Adipose tissue (tissue), 3 donors: ENCODE results near the gene CABP4. TPM values are rescaled to one million over a fixed set of nuclear protein-coding genes. Genes with fewer than 3 reads are reported as not detected.

Experiments used
- H3K27ac ChIP-seq: one replicate; pipeline ENCODE4 v1.5.1; 2013; ENCODE audit warnings: low read depth, low read length
- WGBS, 3 donors: extraction: QIAGEN DNeasy Blood & Tissue Kit; methylation state at CpG; one replicate each; pipeline ENCODE4 v1.1.7; 2013; 5-methylcytosine and 5-hydroxymethylcytosine counted together
- polyA plus RNA-seq, 3 donors: library from polyadenylated mRNA; stranded (reverse); fragments of 200-250 nt; gene quantifications; one replicate each; pipeline ENCODE4 v1.2.3, GENCODE V29; 2013
- donor health status: healthy with polysubstance abuse.
- donor health status: Bipolar disorder and iron deficiency.
- donor health status: healthy.

The CABP4 gene
- polyA plus RNA-seq, 3 donors = 0.28 to 8.4 (median 1.5) TPM

DNA sequence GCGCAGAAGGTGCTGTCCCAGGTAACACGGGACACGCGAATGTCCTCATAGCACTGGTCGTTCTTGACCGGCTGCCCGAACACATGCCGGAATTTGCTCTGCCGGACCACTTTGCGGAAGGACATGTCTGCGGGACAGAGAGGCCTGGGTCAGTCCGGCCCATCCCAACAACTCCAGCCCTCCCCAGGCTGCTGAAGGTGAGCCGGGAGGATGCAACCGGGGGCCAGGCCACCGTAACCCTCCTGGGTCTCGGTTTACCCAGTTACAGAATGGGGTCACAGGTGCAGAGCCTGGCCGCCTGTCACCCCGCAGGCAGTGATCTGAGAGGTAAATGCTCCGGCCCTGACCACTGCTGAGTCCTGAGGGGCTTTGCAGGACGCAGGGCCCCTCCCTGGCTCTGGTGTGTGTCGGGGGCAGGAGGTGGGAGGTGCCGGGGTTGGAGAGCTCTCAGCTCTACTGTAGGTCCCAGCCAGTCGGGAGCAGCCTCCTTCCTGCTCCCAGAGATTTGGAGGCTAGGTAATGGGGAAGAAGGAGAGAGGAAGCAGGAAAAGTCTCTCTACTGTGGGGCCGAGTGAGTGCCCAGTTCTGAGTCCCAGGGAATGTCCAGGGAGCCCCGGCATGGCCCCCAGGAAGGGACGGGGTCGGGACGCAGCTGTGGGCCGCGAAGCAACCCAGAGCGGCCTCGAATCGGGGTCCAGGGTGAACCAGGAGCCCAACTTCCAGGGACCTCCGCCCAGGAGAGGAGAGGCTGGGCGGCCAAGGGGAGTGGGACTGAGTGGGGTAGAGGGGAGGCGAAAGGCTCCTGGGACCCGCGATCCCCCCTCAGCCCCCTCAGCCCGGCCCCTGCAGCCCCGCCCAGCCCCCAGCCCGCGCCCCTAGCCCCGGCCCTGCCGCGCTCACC is 12.4 kb upstream of the CABP4 start:
- WGBS, 3 donors = 40 to 43% (median 43%) methylated on average over 31 to 45 of the region's 45 CpGs
- H3K27ac ChIP-seq = no peak overlapping the region

DNA sequence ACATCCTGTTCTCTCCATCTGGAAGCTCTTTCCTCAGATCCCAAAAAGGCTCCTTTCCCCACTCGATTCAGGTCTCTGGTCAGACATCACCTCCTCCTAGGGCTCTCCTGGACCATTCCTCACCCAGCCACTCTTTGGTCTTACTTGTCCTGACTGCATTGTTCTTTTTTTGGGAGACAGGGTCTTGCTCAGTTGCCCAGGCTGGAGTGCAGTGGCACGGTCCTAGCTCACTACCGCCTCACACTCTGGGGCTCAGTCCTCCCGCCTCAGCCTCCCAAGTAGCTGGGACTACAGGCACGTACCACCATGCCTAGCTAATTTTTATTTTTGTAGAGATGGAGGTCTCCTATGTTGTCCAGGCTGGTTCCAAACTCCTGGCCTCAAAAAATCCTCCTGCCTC is 9.6 kb upstream of the CABP4 start:
- WGBS, 3 donors = 84 to 89% (median 87%) methylated on average over 5 of the region's 5 CpGs
- no peak overlapping the region for H3K27ac ChIP-seq

DNA sequence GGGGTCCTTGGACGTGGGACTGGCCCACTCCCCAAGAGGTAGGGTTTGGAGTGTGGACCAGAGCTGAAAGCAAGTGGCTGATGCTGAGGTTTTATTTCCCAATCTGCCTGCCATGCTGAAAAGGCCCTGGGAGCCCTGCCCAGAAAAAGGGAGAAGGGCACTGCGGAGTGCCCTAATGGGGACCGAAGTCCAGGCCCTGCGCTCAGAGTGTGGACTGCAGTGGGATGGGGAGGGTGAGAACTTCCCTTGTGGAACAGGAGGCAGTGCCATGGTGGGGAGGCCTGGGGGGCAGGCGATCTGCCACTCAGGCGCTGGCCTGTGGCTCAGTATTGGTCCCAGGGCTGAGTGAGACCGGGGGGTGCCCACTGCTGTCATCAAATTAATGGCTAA is 6.9 kb upstream of the CABP4 start:
- WGBS, 3 donors = 91 to 93% (median 91%) methylated on average over 7 of the region's 7 CpGs

DNA sequence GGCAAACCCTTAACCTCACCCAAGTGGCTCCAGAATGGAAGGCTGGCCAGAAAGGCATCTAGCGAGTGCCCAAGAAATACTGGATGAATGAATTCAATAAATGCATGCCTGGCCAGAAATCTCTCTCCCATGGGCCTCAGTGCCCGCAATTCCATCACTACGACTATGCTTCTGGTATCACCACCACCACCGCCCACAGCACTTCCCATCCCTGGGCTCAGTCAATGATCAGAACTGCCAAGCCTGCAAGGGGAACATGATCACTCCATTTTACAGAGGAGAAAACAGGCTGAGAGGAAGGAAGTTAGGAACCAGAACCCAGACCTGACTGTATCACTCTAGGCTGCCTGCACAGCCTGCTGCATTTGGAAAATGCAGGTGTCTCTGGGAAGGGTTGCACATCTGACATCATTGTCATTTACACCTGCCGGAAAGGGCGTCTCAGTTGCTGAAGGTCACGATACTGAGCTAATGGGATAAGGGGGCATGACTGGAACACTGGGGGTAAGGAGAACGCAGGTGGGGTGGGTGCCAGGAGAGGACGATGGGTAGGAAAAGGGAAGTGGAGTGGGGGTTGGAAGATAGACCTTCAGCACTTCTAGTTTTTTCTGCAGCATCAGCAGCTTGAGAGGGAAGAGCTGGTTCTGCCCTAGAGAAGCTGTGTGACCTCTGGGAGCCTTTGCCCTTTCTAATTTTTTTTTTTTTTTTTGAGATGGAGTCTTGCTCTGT is 5.9 kb upstream of the CABP4 start:
- 58 to 63% (median 63%) methylated on average over 9 of the region's 9 CpGs for WGBS, 3 donors
- H3K27ac ChIP-seq = no peak overlapping the region

More for the DNA sequence above, 6.9 kb upstream of the CABP4 start:
- H3K27ac ChIP-seq = no peak overlapping the region

DNA sequence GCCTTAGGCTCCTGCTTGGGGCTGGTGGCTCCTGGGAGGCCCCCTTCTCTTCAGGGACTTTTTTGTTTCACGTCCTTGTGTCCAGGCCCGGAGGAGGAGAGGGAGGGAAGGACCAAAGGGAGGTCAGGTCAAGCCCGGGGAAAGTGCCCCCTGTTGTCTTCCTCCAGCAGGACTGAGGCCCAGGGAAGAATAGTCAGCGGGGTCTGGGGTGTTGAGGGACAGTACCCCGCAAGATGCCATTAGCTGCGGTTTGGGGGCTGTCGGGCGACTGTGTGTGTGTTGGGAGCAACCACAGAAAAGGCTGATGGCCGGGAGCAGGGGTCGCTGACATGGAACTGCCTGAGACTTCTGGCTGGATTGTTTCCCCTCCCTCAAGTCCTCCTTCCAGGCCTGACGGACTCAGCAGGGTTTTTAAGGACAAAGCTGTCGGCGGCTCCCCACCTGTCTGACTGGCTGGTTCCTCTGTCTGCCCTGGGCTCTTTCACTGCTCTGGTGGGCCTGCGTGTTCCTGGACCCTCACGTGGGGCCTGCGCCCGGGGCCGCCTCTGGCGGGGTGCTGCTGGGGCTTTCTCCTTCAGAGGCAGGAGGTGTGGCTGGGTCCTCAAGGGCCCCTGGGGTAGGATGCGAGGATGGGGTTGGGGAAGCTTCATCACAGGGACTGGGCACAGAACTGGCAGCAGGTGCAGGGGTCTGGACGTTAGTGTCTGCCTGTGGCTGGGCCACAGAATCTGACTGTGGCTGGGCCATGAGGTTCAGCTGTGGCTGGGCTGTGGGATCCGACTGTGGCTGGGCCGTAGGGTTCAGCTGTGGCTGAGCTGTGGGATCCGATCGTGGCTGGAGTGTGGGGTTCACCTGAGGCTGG is 4.1 kb upstream of the CABP4 start:
- H3K27ac ChIP-seq = no peak overlapping the region
- WGBS, 3 donors = 93% methylated on average over 25 of the region's 25 CpGs

DNA sequence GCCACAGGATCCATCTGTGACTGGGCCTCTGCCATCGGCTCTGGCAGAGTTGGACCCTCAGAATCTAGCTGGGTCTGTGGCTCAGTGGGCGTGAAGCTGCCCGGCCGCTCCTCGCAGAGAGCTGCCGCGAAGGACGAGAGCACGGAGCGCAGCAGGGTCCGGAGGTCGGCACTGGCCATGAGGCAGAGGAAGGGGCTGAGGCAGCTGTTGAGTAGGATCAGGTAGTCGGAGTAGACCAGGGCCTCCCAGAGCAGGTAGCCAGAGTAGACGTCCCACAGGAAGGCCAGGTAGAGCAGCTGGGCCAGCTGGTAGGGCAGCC is 3.5 kb upstream of the CABP4 start:
- no peak overlapping the region for H3K27ac ChIP-seq
- WGBS, 3 donors = 91 to 94% (median 94%) methylated on average over 14 of the region's 14 CpGs

DNA sequence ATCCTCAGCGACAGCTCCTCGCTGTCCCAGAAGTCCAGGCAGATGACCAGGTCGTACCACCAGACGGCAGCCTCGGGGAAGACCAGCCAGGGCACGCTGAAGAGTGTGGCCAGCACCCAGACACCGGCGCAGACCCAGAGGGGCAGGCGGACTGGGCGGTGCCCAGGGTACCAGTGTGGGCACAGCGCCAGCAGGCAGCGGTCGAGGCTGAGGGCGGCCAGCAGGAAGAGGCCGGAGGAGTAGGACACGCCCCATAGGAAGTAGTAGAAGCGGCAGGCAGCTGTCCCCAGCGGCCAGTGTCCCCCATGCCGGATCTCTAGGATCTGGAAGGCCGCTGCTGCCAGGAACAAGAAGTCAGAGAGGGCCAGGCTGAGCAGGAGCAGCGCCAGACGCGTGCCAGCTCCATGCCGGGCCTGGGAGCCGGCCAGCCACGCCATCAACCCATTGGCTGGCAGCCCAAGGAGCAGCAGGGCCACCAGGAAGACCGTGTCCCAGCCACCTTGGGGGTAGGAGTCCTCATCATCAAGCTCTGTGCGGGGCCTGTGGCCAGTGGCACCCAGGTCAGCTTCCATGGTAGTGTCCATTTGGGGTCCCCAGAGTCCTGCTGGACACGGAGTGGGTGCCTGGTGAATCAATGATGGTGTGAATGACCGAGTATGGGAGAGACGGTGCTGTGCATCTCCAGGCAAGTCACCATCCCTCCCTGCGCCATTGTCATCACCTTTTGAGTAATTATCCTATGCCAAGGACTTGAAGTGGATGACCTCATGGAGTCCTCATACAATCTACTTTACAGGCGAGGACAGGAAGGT is 2.8 kb upstream of the CABP4 start, which contains the start of gene GPR152:
GPR152 (minus strand) TSS at position 589 of the 812 bp plus-strand sequence; CDS start at position 584, 5 bp downstream.
- H3K27ac ChIP-seq = no peak within 1 kb of the TSS
- 72 to 82% (median 77%) methylated on average over 33 of the region's 33 CpGs for WGBS, 3 donors

DNA sequence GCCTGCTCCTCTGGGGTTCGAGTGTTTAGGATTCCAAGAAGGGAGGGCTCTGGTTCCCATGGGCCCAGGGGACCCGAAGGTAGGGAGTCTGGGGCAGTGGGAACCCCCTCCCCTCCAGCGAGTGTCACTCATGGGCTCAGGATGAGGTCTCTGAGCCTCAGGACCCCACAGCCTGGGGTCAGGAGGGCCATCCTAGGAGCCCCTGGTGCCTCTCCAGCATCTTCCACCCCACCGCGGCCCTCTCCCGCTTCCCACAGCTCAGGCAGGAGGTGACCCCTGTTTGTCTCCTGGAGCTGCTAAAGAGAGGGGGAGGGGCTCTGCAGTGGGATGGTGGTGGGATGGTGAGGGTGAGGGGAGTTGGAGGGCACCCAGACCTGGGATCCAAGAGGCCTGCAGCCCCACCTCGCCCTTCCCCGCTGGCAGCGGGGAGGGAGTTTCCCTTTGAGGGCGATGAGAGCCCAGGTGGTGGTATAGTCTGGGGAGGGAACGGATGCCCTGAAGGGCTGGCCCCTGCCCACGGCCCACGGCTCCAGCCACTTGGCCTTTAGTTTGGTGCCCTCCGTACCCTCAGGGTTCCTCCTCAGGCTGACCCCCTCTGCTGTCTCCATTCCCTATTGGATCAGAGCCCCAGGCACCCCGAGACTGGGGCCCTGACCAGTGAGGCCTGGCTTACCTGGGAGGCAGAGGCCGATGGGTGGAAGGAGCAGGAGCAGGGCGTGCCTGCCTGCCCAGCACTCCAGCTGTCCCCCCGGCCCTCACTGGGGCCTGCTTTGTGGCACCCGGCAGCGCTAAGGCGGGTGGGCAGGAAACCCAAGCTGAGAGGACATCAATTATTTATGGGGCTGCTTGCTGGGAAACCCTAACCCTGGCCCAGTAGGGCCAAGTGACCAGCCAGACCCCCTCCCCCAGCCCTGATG is 1.1 kb upstream of the CABP4 start:
- WGBS, 3 donors = 87 to 92% (median 87%) methylated on average over 18 to 21 of the region's 21 CpGs

DNA sequence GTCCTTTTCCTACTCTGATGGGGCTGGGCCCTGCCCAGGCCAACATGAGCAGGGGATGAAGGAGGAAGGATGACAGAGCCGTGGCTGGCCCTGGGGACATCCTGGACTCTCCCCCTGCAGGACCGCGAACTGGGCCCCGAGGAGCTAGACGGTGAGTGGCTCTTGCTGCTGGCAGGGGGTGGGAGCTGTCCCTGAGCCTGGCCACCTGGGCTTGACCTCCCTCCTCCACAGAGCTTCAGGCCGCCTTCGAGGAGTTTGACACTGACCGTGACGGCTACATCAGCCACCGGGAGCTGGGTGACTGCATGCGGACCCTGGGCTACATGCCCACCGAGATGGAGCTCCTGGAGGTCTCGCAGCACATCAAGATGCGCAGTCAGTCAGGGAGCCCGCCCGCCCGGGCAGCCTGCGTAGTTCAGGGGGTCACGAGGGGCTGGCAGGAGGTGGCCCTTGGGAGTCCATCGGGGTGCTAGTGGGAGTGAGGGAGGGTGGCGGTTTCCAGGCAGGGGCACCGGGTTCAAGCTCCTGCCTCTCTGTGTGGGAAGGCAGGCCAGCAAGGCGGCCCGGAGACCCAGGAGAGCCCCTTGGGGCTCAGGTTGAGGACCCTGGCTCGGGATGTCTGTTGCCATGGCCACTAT is 1.0 kb downstream of the CABP4 start:
- H3K27ac ChIP-seq = no peak overlapping the region
- WGBS, 3 donors = 83 to 84% (median 83%) methylated on average over 24 to 25 of the region's 25 CpGs

More for the DNA sequence above, 1.1 kb upstream of the CABP4 start:
- no peak overlapping the region for H3K27ac ChIP-seq

DNA sequence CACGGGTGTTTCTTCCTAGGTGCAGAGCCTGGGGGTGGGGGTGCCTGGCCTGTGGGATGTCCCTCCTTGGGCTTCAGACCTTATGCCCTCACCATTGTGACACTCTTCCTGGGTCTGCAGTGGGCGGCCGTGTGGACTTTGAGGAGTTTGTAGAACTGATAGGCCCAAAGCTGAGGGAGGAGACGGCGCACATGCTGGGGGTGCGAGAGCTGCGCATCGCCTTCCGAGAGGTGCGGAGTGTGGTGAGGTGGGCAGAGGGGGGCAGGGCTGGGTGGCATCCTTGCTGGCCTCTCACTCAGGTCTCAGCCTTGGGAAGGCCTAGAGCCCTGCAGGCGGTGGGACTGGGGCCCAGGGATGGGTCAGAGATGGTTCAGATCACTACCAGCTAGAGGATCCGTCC is 2.3 kb downstream of the CABP4 start:
- H3K27ac ChIP-seq = no peak overlapping the region
- WGBS, 3 donors = 91 to 92% (median 92%) methylated on average over 12 of the region's 12 CpGs

DNA sequence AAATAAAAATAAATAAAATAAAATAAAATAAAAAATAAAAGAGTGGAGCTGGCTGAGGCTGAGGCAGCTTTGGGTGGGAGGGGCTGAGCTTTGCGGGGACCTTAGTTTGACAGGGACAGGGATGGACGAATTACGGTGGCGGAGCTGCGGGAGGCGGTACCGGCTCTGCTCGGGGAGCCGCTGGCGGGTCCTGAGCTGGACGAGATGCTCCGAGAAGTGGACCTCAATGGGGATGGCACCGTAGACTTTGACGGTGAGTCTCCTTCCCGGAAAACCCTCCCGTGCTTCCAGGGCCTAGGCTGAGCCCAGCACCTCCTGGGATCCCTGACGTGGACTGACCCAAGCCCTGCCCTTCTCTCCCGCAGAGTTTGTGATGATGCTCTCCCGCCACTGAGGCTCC is 3.1 kb downstream of the CABP4 start:
- WGBS, 3 donors = 85 to 91% (median 87%) methylated on average over 17 to 19 of the region's 19 CpGs
- no peak overlapping the region for H3K27ac ChIP-seq

DNA sequence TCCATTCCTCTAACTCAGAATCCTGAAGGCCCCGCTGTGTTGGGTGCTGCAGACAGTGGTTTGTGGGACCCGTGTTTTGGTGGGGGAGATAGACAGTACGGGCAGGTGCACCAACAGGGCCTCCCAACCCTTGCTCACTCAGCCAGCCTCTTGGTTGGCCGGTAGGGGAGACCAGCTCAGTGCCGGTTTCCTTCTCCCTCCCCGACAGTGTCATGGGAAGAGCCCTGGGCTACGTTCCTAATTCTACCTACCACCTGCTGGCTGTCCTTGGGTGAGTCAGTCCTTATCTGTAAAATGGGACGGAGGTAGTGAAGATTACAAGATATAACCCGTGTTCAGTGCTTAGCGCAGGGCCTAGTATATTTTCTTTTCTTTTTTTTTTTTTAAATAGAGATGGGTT is 8.0 kb downstream of the CABP4 start:
- H3K27ac ChIP-seq = no peak overlapping the region
- 69 to 95% (median 91%) methylated on average over 10 of the region's 10 CpGs for WGBS, 3 donors

DNA sequence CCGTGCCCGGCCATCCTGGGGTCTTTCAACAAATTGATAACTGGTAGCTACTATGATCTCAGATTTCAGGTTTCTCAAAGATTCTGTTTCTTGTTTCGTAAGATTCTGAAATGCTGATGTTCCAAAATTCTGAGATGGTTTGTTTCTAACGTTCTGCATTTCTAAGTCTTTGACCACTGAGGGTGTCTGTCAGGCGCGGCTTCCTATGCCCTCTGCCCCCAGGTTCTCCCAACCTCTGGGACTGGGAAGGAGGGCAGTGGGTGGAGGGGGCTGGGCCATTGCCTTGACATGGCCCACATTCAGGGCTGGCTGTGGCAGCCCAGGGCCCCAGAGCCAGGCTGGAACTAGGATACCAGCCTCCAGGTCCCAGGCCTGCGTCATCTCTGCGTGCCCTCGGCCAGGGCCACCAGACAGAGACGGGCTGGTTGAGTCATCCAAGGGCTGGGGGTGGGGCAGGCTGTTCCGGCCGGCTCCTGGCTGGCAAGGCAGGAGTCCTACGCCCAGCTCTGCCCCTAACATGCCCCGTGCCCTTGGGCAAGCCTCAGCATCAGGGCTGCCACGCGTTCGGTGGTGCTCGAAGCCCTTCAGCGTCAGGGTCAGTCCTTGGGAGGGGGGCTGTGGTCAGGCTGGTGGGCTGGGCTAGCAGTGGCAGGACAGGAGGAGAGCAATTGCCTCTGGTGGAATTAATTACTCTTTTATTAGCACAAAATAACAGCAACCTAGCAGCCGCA is 8.7 kb downstream of the CABP4 start:
- no peak overlapping the region for H3K27ac ChIP-seq
- WGBS, 3 donors = 68 to 77% (median 71%) methylated on average over 20 of the region's 20 CpGs

DNA sequence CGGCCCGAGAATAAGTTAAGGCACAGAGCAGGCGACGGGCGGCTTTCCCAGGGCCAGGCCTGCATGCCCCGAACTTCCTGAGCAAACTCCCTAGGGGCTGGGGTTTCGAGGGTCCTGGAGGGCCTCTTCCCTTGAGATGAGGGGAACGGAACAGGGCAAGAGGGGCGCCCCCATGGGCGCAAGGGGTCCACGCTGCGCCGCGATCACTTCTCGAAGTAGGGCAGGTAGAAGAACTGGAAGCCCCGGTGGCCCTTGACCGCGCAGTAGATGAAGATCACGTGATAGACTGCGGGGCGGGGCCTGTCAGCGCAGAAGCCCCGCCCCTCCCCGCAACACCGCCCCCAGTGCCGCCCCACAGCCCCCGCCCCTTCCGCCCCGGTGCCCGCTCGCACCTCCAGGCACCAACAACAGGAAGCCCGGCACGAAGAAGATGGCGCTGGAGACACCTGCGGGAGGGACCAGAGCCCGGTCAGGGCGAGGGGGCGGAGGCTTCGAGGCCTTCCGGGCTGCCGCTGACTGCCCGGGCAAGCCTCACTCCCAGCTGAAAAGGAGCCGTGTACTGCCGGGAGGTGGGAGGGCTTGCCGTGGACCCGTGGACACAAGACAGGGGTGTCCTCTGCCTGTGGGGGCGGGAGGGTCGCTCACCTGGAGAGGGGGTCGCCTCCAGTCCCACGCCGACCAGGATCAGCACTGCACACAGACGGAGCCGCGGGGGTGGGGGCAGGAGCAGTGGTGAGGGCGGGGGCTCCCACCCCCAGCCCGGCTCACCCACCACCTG is 9.4 kb downstream of the CABP4 start:
- 16 to 22% (median 20%) methylated on average over 42 to 56 of the region's 56 CpGs for WGBS, 3 donors
- no peak overlapping the region for H3K27ac ChIP-seq

DNA sequence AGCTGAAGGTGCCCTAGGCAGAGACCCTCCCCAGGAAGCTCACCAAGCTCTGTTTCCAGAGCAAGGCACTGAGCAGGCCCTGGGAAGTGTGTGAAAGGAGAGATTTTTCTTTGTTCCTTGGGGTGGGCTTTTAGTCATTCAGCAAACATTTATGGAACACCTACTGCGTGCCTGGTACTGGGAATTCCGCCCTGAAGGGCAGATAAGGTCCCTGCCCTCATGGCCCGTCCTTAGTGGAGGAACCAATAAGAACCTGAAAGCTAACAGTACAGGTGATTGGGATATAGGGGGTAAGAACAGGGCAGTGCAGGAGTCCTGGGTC is 10.0 kb downstream of the CABP4 start:
- H3K27ac ChIP-seq = no peak overlapping the region
- 34 to 79% (median 73%) methylated on average over 3 of the region's 3 CpGs for WGBS, 3 donors
